Measurements from ENCODE around the gene POLR2J3. TPM values are rescaled to one million over a fixed set of nuclear protein-coding genes. Genes with fewer than 3 reads are reported as not detected.
"Not testable (repeated sequence)": the region's sequence is repeated elsewhere in the genome, so short reads cannot be mapped to it uniquely, and the experiment has no call there.

Gene POLR2J3
- total RNA-seq (2012; rRNA removed) (13.1 and 14.2 TPM in 2 replicates), polyA plus RNA-seq (2012; rRNA removed) (9.3 and 14.7 TPM in 2 replicates), Bru-seq, nascent RNA (percentile 93 among the genes with signal in this experiment), BruChase-seq, experiment 1, labeled RNA remaining after a 6-hour chase (percentile 99 among the genes with signal in this experiment), BruChase-seq, experiment 2, labeled RNA remaining after a 2-hour chase (percentile 96 among the genes with signal in this experiment)
- polyA plus RNA-seq (2012; cell fraction: cytosol; rRNA removed), result 6.0 and 19.9 TPM in 2 replicates
- 112 and 241 TPM in 2 replicates for polyA plus RNA-seq (2012; cell fraction: nucleus; rRNA removed; ENCODE audit: low replicate concordance)
- long read RNA-seq, full-length matches to known transcripts, result 4 of 5 reads
- long read RNA-seq, partial matches to known transcripts, result 1 of 5 reads
- long read RNA-seq, other reads (novel, unspliced or antisense), result 0 of 5 reads

DNA sequence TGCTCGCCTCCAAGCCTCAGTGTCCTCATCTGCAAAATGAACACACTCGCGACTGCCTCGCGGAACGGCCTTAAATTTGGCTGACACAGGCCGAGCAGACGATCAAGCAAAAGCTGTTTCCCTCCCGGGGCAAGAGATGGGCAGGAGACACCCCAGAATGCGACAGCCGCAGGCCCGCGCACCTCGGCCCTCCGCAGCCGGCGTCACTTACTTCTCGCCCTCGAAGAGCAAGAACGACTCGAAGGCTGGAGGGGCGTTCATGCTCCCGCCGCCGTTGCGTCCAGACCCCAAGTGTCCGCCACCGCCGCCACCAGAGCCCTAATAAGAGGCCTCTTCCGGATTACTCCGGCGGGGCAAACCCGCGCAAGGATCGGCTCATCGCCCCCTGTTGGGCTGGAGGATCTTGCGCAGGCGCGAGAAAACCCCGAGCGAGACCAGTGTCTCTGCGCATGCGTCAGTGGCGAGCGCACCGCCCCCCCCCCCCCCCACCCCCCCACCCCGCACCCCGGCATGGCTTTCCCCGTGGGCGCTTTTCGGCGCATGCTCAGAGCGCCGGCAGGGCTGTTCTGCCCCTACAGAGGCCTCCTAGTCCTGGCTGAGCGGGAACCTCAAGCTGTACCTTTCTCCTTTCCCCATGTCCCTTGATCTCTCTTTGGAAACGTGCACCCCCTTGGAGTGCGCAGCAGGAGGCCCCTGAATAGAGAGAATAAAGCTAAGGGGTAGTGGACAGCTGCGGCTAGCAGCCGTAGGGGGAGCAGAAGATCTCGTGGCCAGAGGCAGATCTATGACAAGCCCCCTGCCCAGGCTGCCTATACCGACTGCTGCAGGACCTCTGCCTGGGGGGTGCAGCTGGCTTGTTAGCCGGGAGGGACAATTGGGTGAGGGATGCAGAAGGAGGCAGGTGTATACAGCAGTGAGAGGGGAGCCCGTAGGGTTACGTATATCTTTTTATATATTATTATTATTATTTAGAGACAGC, at the start of gene POLR2J3:
TSS of gene POLR2J3 (minus strand) at position 323 of the 979 bp plus-strand sequence. CDS start at position 261, 62 bp downstream.
- H3K27me3 ChIP-seq (ENCODE audit: control insufficient read depth, insufficient read depth, low read length); H3K9me3 ChIP-seq (ENCODE audit: control insufficient read depth, insufficient read depth, low read length); H4K20me1 ChIP-seq (ENCODE audit: insufficient read depth, low read length); H2BK5ac ChIP-seq (ENCODE audit: low read depth, low read length, poor library complexity, severe bottlenecking); H2AFZ ChIP-seq (replicated peaks; ENCODE audit: low read length, poor library complexity); H3K79me1 ChIP-seq (ENCODE audit: low read depth in 1 of 2, low read length in 2 of 2); H3K36me3 ChIP-seq (ENCODE audit: control insufficient read depth, insufficient read depth, low read length); H2AK9ac ChIP-seq (replicated peaks; ENCODE audit: low read depth, low read length, poor library complexity); H4K91ac ChIP-seq (ENCODE audit: insufficient read depth, low read depth, low read length); H2BK15ac ChIP-seq (ENCODE audit: low read depth, low read length); BruUV-seq (replicated peaks); H3K4me1 ChIP-seq (ENCODE audit: control insufficient read depth, insufficient read depth, low read length); H2BK20ac ChIP-seq (ENCODE audit: low read depth, low read length); H2BK120ac ChIP-seq (ENCODE audit: low read depth, low read length); dilution Hi-C loops (cut with HindIII; ENCODE audit: low sequenced_read_pairs, unreplicated experiment); intact Hi-C loops (cut with micrococcal nuclease); H3K9me1 ChIP-seq (ENCODE audit: insufficient read depth, low read length); in situ Hi-C loops (cut with MboI; ENCODE audit: low sequenced_read_pairs); H3K18ac ChIP-seq (ENCODE audit: low read depth, low read length): not testable (repeated sequence)
- DNase-seq, result peak; percentile 87
- Histone ChIP-seq H4K8ac (ENCODE audit: low read depth in 2 of 2, low read length in 2 of 2) (peak within 1 kb of the TSS; percentile 94 to 96), H3K4me2 (ENCODE audit: low read depth, low read length) (peak within 1 kb of the TSS; percentile 25; the same call in 1 of the 2 replicates), H3K14ac (replicated peaks; ENCODE audit: low read depth, low read length) (peak within 1 kb of the TSS; percentile 55; the same call in 1 of the 2 replicates), H3K4me3 (ENCODE audit: insufficient read depth, low read depth, low read length) (peak within 1 kb of the TSS; percentile 64), H3K9ac (ENCODE audit: low read depth, low read length) (peak within 1 kb of the TSS; percentile 77), H3K23ac (ENCODE audit: low read depth, low read length) (0 out of 2 replicates have a peak within 1 kb of the TSS, but pooled peaks have one; percentile 16), H4K5ac (ENCODE audit: low read depth, low read length) (peak within 1 kb of the TSS; percentile 52), H3K27ac (ENCODE audit: insufficient read depth, low read length) (peak within 1 kb of the TSS; percentile 56), H3K56ac (ENCODE audit: extremely low read depth, insufficient read depth, low read length) (peak within 1 kb of the TSS; percentile 21; the same call in 1 of the 2 replicates), H3K4ac (ENCODE audit: low read depth, low read length) (peak within 1 kb of the TSS; percentile 54; the same call in 1 of the 2 replicates), H2AK5ac (ENCODE audit: low read depth, low read length) (peak within 1 kb of the TSS; percentile 56; the same call in 1 of the 2 replicates)
- TF ChIP-seq, protein P1, sequence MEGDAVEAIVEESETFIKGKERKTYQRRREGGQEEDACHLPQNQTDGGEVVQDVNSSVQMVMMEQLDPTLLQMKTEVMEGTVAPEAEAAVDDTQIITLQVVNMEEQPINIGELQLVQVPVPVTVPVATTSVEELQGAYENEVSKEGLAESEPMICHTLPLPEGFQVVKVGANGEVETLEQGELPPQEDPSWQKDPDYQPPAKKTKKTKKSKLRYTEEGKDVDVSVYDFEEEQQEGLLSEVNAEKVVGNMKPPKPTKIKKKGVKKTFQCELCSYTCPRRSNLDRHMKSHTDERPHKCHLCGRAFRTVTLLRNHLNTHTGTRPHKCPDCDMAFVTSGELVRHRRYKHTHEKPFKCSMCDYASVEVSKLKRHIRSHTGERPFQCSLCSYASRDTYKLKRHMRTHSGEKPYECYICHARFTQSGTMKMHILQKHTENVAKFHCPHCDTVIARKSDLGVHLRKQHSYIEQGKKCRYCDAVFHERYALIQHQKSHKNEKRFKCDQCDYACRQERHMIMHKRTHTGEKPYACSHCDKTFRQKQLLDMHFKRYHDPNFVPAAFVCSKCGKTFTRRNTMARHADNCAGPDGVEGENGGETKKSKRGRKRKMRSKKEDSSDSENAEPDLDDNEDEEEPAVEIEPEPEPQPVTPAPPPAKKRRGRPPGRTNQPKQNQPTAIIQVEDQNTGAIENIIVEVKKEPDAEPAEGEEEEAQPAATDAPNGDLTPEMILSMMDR (conservative IDR thresholded peaks at IDR 0.05; ENCODE audit: low read depth, low read length), result peak; percentile 48
- peak; percentile 72 for TF ChIP-seq POLR2A (IDR thresholded peaks at IDR 0.05; ENCODE audit: low read depth, low read length)
- ATAC-seq (ENCODE audit: low read depth), result peak; percentile 99
- POLR2A ChIA-PET (ENCODE audit: unreplicated experiment), result interaction anchor here (0.6 kb wide), 1 partner anchor 341 kb away, joined by 3 read pairs; no protein-coding TSS in a partner anchor
- CTCF ChIA-PET, result interaction anchor here (0.6 kb wide), 1 partner anchor 185 kb away, joined by 4 read pairs; no protein-coding TSS in a partner anchor
- 0% methylated on average over 21 of the region's 64 CpGs; no CpG with 5 or more reads in 1 of the 2 experiments for WGBS, 2 experiments (ENCODE audit: extremely low coverage in 2 of 2, insufficient read length in 1 of 2)

DNA sequence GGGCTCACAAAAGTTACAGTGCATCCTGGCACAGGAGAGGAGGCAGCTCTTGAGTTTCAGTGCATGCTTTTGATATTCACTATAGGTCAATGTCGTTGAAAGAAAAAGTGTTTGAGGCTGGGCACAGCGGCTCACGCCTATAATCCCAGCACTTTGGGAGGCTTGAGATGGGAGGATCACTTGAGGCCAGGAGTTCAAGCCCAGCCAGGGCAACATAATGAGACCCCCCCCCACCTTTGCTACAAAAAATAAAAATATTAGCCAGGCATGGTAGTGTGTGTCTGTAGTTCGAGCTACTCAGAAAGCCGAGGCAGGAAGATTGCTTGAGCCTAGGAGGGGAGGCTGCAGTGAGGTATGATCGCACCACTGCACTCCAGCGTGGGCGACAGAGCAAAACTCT, 45.7 kb upstream of the POLR2J3 start:
- H3K79me1 ChIP-seq (ENCODE audit: low read depth in 1 of 2, low read length in 2 of 2); H3K36me3 ChIP-seq (ENCODE audit: control insufficient read depth, insufficient read depth, low read length); POLR2A ChIA-PET (ENCODE audit: unreplicated experiment); H2AFZ ChIP-seq (replicated peaks; ENCODE audit: low read length, poor library complexity); CTCF ChIA-PET; H3K23ac ChIP-seq (ENCODE audit: low read depth, low read length); H2BK5ac ChIP-seq (ENCODE audit: low read depth, low read length, poor library complexity, severe bottlenecking); H3K9me1 ChIP-seq (ENCODE audit: insufficient read depth, low read length); BruUV-seq (replicated peaks); H2AK9ac ChIP-seq (replicated peaks; ENCODE audit: low read depth, low read length, poor library complexity); dilution Hi-C loops (cut with HindIII; ENCODE audit: low sequenced_read_pairs, unreplicated experiment); H3K4me1 ChIP-seq (ENCODE audit: control insufficient read depth, insufficient read depth, low read length); intact Hi-C loops (cut with micrococcal nuclease); ATAC-seq (ENCODE audit: low read depth); H3K14ac ChIP-seq (replicated peaks; ENCODE audit: low read depth, low read length); H3K4me3 ChIP-seq (ENCODE audit: insufficient read depth, low read depth, low read length); H3K4ac ChIP-seq (ENCODE audit: low read depth, low read length); H3K4me2 ChIP-seq (ENCODE audit: low read depth, low read length); in situ Hi-C loops (cut with MboI; ENCODE audit: low sequenced_read_pairs); H3K27ac ChIP-seq (ENCODE audit: insufficient read depth, low read length); H4K20me1 ChIP-seq (ENCODE audit: insufficient read depth, low read length); H3K18ac ChIP-seq (ENCODE audit: low read depth, low read length); H3K9ac ChIP-seq (ENCODE audit: low read depth, low read length); H4K8ac ChIP-seq (ENCODE audit: low read depth in 2 of 2, low read length in 2 of 2); H2BK15ac ChIP-seq (ENCODE audit: low read depth, low read length); DNase-seq; H4K5ac ChIP-seq (ENCODE audit: low read depth, low read length); H2BK120ac ChIP-seq (ENCODE audit: low read depth, low read length); H4K91ac ChIP-seq (ENCODE audit: insufficient read depth, low read depth, low read length); H3K9me3 ChIP-seq (ENCODE audit: control insufficient read depth, insufficient read depth, low read length); H3K27me3 ChIP-seq (ENCODE audit: control insufficient read depth, insufficient read depth, low read length); H3K56ac ChIP-seq (ENCODE audit: extremely low read depth, insufficient read depth, low read length); H2BK20ac ChIP-seq (ENCODE audit: low read depth, low read length); H2AK5ac ChIP-seq (ENCODE audit: low read depth, low read length): not testable (repeated sequence)
- no CpG with 5 or more reads among the region's 8 CpGs for whole genome bisulfite sequencing, 2 experiments (ENCODE audit: extremely low coverage in 2 of 2, insufficient read length in 1 of 2)
